ENCODE measurements around the gene PLEKHG7.

DNA sequence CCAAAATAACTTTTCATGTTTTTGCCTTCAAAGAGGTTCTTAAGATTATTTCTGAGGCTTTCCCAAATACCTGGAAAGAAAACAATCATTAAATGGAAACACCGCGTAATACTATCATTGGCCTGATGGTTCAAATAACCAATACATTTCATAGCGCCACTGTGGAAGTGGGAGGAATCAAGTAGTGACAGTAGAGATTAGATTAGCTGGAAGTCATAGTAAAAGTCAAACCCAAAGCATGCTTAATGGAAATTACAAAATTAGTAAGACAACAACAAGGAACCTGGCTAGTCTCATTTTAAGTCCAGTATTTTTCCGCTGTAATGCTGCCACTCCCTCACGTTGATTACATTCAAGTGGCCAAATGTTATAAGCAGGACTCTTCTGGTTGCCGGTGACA, 41.5 kb upstream of the PLEKHG7 start:
- TF ChIP-seq FOXM1 (IDR thresholded peaks at IDR 0.05; ENCODE audit: borderline replicate concordance): no peak
- no peak for TF ChIP-seq FOXK2 (IDR thresholded peaks at IDR 0.05)
- no peak for TF ChIP-seq TARDBP (IDR thresholded peaks at IDR 0.05)
- no peak for TF ChIP-seq NFRKB (IDR thresholded peaks at IDR 0.05)
- no peak for TF ChIP-seq HDGF (IDR thresholded peaks at IDR 0.05; ENCODE audit: borderline replicate concordance)
- TF ChIP-seq L3MBTL2 (conservative IDR thresholded peaks at IDR 0.05): no peak
- no peak for TF ChIP-seq SUZ12 (IDR thresholded peaks at IDR 0.05)
- no peak for TF ChIP-seq SP1 (IDR thresholded peaks at IDR 0.05)
- TF ChIP-seq BHLHE40 (IDR thresholded peaks at IDR 0.05; ENCODE audit: borderline replicate concordance): no peak
- no peak for TF ChIP-seq LEF1 (IDR thresholded peaks at IDR 0.05; ENCODE audit: borderline replicate concordance)
- no peak for TF ChIP-seq ZNF384 (IDR thresholded peaks at IDR 0.05)
- no peak for TF ChIP-seq FOXA1 (IDR thresholded peaks at IDR 0.05)
- TF ChIP-seq, protein P1, sequence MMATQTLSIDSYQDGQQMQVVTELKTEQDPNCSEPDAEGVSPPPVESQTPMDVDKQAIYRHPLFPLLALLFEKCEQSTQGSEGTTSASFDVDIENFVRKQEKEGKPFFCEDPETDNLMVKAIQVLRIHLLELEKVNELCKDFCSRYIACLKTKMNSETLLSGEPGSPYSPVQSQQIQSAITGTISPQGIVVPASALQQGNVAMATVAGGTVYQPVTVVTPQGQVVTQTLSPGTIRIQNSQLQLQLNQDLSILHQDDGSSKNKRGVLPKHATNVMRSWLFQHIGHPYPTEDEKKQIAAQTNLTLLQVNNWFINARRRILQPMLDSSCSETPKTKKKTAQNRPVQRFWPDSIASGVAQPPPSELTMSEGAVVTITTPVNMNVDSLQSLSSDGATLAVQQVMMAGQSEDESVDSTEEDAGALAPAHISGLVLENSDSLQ (IDR thresholded peaks at IDR 0.05): no peak
